Measurements from ENCODE around the gene LRG1. TPM values are rescaled to one million over a fixed set of nuclear protein-coding genes. Genes with fewer than 3 reads are reported as not detected.

LRG1 gene
- total RNA-seq, 1 experiment from 2014 or later: 0.81 TPM

GRCh38 chr19:4507804-4508203, 32.0 kb downstream of the LRG1 start:
- Mint-ChIP-seq H3K4me3 (no peak overlapping the region), H3K4me1 (no peaks in the 10 kb centered on the region), H3K36me3 (peaks cover 9% of the 10 kb centered on the region; the same call in 1 of the 2 replicates), H3K9me3 (no peaks in the 10 kb centered on the region), H3K27ac (no peak overlapping the region), H3K27me3 (ENCODE audit: low read depth) (peaks cover 57% of the 10 kb centered on the region)
- ATAC-seq: no peak
- TF ChIP-seq SOX15 (CRISPR knock-in tag; IDR thresholded peaks at IDR 0.05): no peak
- no peak for TF ChIP-seq IRF2 (CRISPR knock-in tag; IDR thresholded peaks at IDR 0.05; ENCODE audit: borderline replicate concordance, low read depth)
- TF ChIP-seq ELF4 (CRISPR knock-in tag; IDR thresholded peaks at IDR 0.05; ENCODE audit: low read depth): no peak
- no peak for TF ChIP-seq IRF1 (CRISPR knock-in tag; IDR thresholded peaks at IDR 0.05)
- no peak for TF ChIP-seq ZBTB43 (CRISPR knock-in tag; IDR thresholded peaks at IDR 0.05)
- no peak for TF ChIP-seq ARID4B (CRISPR knock-in tag; IDR thresholded peaks at IDR 0.05; ENCODE audit: borderline replicate concordance)
- TF ChIP-seq ZSCAN18 (CRISPR knock-in tag; IDR thresholded peaks at IDR 0.05): no peak
- ChIA-PET CTCF (interaction anchor here (1.9 to 2.4 kb wide), 3 partner anchors 15 to 169 kb away, joined by 6 to 11 read pairs (median 7); no protein-coding TSS in a partner anchor), POLR2A (interaction anchor here (1.3 kb wide), 1 partner anchor 27 kb away, joined by 4 read pairs; the partner anchor contains the start of gene PLIN5)
- DNase-seq (ENCODE audit: low spot score): no peak

- POLR2A ChIA-PET: no interaction called here
- ATAC-seq: no peak
- H3K27ac Mint-ChIP-seq: no peak overlapping the region
- TF ChIP-seq GABPB1 (CRISPR knock-in tag; IDR thresholded peaks at IDR 0.05): no peak
- TF ChIP-seq GTF2I (CRISPR knock-in tag; conservative IDR thresholded peaks at IDR 0.05): no peak
- no peak for TF ChIP-seq ZNF138 (CRISPR knock-in tag; conservative IDR thresholded peaks at IDR 0.05)
- TF ChIP-seq IRF1 (CRISPR knock-in tag; IDR thresholded peaks at IDR 0.05): no peak
- TF ChIP-seq HMGA2 (CRISPR knock-in tag; IDR thresholded peaks at IDR 0.05): no peak
- TF ChIP-seq ZNF416 (CRISPR knock-in tag; IDR thresholded peaks at IDR 0.05): no peak
- no peak for TF ChIP-seq ZNF219 (CRISPR knock-in tag; IDR thresholded peaks at IDR 0.05; ENCODE audit: borderline replicate concordance)
- no peak for TF ChIP-seq OVOL2 (CRISPR knock-in tag; IDR thresholded peaks at IDR 0.05; ENCODE audit: borderline replicate concordance)
- no peak for TF ChIP-seq CBFB (CRISPR knock-in tag; IDR thresholded peaks at IDR 0.05; ENCODE audit: low read depth)
- no peak for TF ChIP-seq NFATC4 (CRISPR knock-in tag; IDR thresholded peaks at IDR 0.05)
- TF ChIP-seq SP1 (CRISPR knock-in tag; conservative IDR thresholded peaks at IDR 0.05): no peak
- TF ChIP-seq RELA (CRISPR knock-in tag; IDR thresholded peaks at IDR 0.05; ENCODE audit: borderline replicate concordance): no peak
- no peak for TF ChIP-seq PRDM15 (CRISPR knock-in tag; IDR thresholded peaks at IDR 0.05)
- no peak for TF ChIP-seq KAT7 (CRISPR knock-in tag; IDR thresholded peaks at IDR 0.05; ENCODE audit: borderline replicate concordance)
- no peak for TF ChIP-seq CTCF (IDR thresholded peaks at IDR 0.05)
- TF ChIP-seq EMX1 (CRISPR knock-in tag; IDR thresholded peaks at IDR 0.05): no peak
- TF ChIP-seq ZBTB21 (CRISPR knock-in tag; IDR thresholded peaks at IDR 0.05; ENCODE audit: borderline replicate concordance): no peak
Measured at GRCh38 chr19:4507150-4507452, 32.7 kb downstream of the LRG1 start.

More at GRCh38 chr19:4507150-4507452, 32.7 kb downstream of the LRG1 start:
- peaks cover 10% of the 10 kb centered on the region for H3K36me3 Mint-ChIP-seq
- no peak overlapping the region for H3K4me3 Mint-ChIP-seq
- DNase-seq (ENCODE audit: low spot score): no peak
- no peaks in the 10 kb centered on the region for H3K9me3 Mint-ChIP-seq
- no peaks in the 10 kb centered on the region for H3K4me1 Mint-ChIP-seq
- H3K27me3 Mint-ChIP-seq (ENCODE audit: low read depth): peaks cover 50% of the 10 kb centered on the region
- CTCF ChIA-PET: interaction anchor here (1.9 to 2.4 kb wide), 2 partner anchors 16 to 18 kb away, joined by 7 to 11 read pairs; no protein-coding TSS in a partner anchor

All from WTC11 (cell line).